NCI-H774 (cell line): ENCODE data around the gene PUM1.
"Not testable (repeated sequence)": the region's sequence is repeated elsewhere in the genome, so short reads cannot be mapped to it uniquely, and the experiment has no call there.

Experiments used
- DNase-seq: peaks from one replicate; lab custom pipeline; 2025; lab: John Stamatoyannopoulos, UW

Gene PUM1

GRCh38 chr1:30964706-30965105, 100.8 kb downstream of the PUM1 start:
- no peak for DNase-seq

- DNase-seq, result no peak
Measured at GRCh38 chr1:30962609-30963508, 102.7 kb downstream of the PUM1 start.

GRCh38 chr1:30957560-30958222, 107.8 kb downstream of the PUM1 start:
- DNase-seq, result no peak

GRCh38 chr1:30955448-30956015, 110.0 kb downstream of the PUM1 start:
- no peak for DNase-seq

- DNase-seq, result no peak
Measured at GRCh38 chr1:30953685-30954084, 111.8 kb downstream of the PUM1 start.

GRCh38 chr1:30952098-30952497, 113.4 kb downstream of the PUM1 start:
- DNase-seq, result no peak

GRCh38 chr1:30950700-30951099, 114.8 kb downstream of the PUM1 start:
- DNase-seq, result no peak

- DNase-seq, result peak; percentile 62
Measured at GRCh38 chr1:30950053-30950452, 115.5 kb downstream of the PUM1 start.

- not testable (repeated sequence) for DNase-seq
Measured at GRCh38 chr1:30949487-30949838, 116.1 kb downstream of the PUM1 start.

GRCh38 chr1:30948813-30949486, 116.6 kb downstream of the PUM1 start:
- DNase-seq, result not testable (repeated sequence)

GRCh38 chr1:30948278-30948677, 117.2 kb downstream of the PUM1 start:
- no peak for DNase-seq

GRCh38 chr1:30947212-30947611, 118.3 kb downstream of the PUM1 start:
- DNase-seq, result no peak

- no peak for DNase-seq
Measured at GRCh38 chr1:30942326-30942963, 123.1 kb downstream of the PUM1 start.

- DNase-seq, result no peak
Measured at GRCh38 chr1:30940541-30940940, 125.0 kb downstream of the PUM1 start.

- DNase-seq, result no peak
Measured at GRCh38 chr1:30936541-30937171, 128.9 kb downstream of the PUM1 start.

GRCh38 chr1:30935758-30936157, 129.8 kb downstream of the PUM1 start:
- not testable (repeated sequence) for DNase-seq

GRCh38 chr1:30934613-30935012, 130.9 kb downstream of the PUM1 start:
- no peak for DNase-seq

GRCh38 chr1:30933874-30934252, 131.7 kb downstream of the PUM1 start:
- DNase-seq, result no peak

GRCh38 chr1:30930631-30931173, 134.8 kb downstream of the PUM1 start:
- no peak for DNase-seq

- DNase-seq, result no peak
Measured at GRCh38 chr1:30929944-30930525, 135.5 kb downstream of the PUM1 start.
